Stimulated activated CD8-positive, alpha-beta memory T cell treated with anti-CD3 and anti-CD28 coated beads, Interleukin-4, amount 100 ng/mL, for 4 hours (primary cell): ENCODE results near the gene PRKAA1.
"Not testable (repeated sequence)": the region's sequence is repeated elsewhere in the genome, so short reads cannot be mapped to it uniquely, and the experiment has no call there.

Experiments used
- DNase-seq, 2 donors: peaks; one replicate each; pipeline ENCODE4 v3.0.0-alpha.2; 2020; ENCODE audit warnings: low read depth in 2 of 2, low spot score in 1 of 2

Gene PRKAA1

DNA sequence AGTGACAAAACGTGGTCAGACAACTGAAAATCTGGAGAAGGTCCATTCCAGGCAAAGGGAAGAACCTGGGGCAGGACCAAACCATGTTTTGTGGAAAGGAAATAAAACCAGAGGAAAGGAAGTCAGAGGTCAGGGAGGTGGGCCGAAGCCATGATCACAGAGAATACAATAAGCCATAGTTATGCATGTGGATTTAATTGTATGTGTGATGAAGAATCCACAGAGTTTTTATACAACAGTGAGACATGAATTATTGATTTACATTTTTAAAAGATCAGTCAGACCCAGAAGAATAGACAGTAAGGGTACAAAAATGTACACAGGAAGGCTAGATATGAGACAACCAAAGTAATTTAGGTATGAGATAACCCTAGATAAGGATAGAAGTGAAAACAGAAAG is 63.2 kb downstream of the PRKAA1 start:
- DNase-seq = no peak

- DNase-seq = no peak
Observed at GRCh38 chr5:40733879-40734563, 64.2 kb downstream of the PRKAA1 start.

GRCh38 chr5:40733434-40733833 is 64.7 kb downstream of the PRKAA1 start:
- DNase-seq = no peak

- not testable (repeated sequence) for DNase-seq
Observed at GRCh38 chr5:40722497-40722911, 75.7 kb downstream of the PRKAA1 start.

GRCh38 chr5:40720069-40720468 is 78.1 kb downstream of the PRKAA1 start:
- DNase-seq = no peak

- no peak for DNase-seq
Observed at GRCh38 chr5:40717281-40717680, 80.9 kb downstream of the PRKAA1 start.

DNA sequence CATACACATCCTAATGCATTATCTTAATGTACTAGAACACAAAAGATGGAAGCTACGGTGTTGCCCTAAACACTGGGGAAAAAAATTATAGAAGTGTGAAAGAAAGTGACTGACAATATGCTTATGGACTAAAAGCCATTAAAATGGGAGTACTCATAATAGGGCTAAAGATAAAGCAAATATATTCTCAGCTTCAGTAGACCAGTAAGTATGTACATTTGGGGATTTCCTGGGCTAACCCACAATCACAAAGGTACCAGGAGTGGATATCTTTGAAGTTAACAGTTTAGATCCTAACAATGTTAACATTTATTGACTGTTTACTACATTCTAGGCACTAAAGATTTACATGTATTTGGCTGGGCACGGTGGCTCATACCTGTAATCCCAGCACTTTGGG is 81.6 kb downstream of the PRKAA1 start:
- DNase-seq = no peak

GRCh38 chr5:40716000-40716399 is 82.2 kb downstream of the PRKAA1 start:
- no peak for DNase-seq

- no peak for DNase-seq
Observed at GRCh38 chr5:40714001-40714400, 84.2 kb downstream of the PRKAA1 start.

GRCh38 chr5:40710575-40710974 is 87.6 kb downstream of the PRKAA1 start:
- not testable (repeated sequence) for DNase-seq
